AML-193 (cell line): ENCODE measurements around the gene PRR11.
"Not testable (repeated sequence)": the region's sequence is repeated elsewhere in the genome, so short reads cannot be mapped to it uniquely, and the experiment has no call there.

Experiments
- DNase-seq, 2 experiments: peaks; one replicate each; lab custom pipeline; 2025; lab: John Stamatoyannopoulos, UW

PRR11 gene

GRCh38 chr17:59151591-59151990 is 4.0 kb upstream of the PRR11 start:
- DNase-seq = no peak

DNA sequence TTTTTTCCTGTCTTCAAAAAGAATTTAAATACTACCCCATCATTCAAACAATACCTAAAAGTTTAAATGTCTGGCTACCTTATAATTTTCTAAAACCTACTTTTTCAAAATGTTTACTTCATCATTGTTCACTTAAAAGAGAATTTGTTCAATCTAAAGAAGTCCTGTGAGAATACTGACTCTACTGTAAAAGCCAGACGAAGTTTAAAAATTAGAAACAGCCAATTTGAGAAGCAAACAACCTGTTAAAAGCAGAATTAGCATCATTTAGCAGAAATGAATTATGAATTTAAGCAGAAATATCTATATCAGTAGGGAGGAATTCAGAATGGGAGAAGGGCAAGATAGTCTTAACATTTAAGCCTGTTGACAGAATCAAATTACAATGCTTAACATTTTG is 2.6 kb upstream of the PRR11 start:
- DNase-seq = no peak

GRCh38 chr17:59154292-59154720 is 1.2 kb upstream of the PRR11 start:
- DNase-seq = peak; percentile 32 to 67

GRCh38 chr17:59154721-59155438 is 666 bp upstream of the PRR11 start, which contains the start of gene SKA2:
SKA2 (minus strand) TSS chr17:59155186; CDS start chr17:59155163, 23 bp downstream.
- DNase-seq = peak; percentile 100

DNA sequence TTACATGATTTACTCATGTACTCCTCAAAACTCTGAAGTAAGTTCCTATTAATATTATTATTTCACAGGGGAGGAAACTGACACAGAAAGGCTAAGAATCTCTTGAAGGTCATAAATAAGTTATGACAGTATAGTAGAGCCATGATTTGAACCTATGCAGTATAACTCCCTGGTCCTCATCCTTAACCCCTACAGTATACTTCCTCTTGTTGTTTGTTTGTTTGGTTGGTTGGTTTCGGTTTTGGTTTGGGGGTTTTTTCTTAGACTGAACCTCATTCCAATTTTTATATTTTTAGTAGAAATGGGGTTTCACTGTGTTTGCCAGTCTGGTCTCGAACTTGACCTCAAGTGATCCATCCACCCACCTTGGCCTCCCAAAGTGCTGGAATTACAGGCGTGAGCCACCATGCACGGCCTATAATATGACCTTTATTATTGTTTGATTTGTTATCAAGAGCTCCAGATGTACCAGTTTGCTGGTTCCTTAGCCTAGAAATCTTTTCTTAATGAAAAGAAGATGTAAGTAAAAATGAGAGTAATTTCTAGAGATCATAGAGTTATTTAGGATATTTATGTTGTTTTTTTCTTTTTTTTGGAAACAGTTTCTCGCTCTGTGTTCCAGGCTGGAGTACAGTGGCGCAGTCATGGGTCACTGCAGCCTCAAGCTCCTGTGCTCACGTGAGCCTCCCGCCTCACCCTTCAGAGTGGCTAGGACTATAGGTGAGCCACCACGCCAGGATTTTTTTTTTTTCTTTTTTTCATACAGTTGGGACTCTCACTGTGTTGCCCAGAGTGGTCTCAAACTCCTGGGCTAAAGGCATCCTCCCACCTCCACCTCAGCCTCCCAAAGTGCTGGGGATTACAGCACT is 4.8 kb downstream of the PRR11 start:
- DNase-seq = no peak

GRCh38 chr17:59161477-59161876 is 5.9 kb downstream of the PRR11 start:
- DNase-seq = no peak

GRCh38 chr17:59165933-59166342 is 10.4 kb downstream of the PRR11 start:
- DNase-seq = peak; percentile 44 to 66

GRCh38 chr17:59167571-59168001 is 12.0 kb downstream of the PRR11 start:
- DNase-seq = no peak

DNA sequence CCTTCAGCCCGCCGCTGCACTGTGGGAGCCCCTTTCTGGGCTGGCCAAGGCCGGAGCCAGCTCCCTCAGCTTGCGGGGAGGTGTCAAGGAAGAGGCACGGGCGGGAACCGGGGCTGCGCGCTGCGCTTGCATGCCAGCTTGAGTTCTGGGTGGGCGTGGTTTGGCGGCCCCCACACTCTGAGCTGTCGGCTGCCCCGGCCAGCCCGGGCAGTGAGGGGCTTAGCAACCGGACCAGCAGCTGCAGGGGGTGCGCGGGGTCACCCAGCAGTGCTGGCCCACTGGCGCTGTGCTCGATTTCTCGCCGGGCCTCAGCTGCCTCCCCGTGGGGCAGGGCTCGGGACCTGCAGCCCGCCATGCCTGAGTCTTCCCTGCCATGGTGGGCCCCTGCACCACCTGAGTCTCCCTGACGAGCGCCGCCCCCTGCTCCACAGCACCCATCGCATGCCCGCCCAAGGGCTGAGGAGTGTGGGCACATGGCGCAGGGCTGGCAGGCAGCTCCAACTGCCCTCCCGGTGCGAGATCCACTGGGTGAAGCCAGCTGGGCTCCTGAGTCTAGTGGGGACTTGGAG is 17.0 kb downstream of the PRR11 start:
- no peak for DNase-seq

DNA sequence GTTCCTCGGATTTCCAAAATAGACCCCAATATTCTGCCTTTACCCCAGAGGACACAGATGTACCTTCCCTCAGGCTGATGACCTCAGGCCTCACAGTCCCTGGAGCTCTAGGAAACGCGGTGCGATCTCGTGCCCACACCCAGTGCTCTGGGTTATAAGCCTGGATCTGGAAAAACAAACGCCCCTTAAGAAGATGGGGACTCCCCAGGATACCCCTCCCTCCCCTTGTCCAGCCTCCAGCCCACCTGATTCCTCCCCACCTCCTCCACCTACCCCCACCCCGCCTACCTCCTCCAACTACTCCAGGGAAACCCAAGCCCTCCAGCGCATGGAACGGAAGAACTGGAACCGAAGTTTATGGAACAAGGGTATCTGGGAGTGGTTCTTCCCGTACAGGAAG is 19.1 kb downstream of the PRR11 start:
- DNase-seq = no peak

DNA sequence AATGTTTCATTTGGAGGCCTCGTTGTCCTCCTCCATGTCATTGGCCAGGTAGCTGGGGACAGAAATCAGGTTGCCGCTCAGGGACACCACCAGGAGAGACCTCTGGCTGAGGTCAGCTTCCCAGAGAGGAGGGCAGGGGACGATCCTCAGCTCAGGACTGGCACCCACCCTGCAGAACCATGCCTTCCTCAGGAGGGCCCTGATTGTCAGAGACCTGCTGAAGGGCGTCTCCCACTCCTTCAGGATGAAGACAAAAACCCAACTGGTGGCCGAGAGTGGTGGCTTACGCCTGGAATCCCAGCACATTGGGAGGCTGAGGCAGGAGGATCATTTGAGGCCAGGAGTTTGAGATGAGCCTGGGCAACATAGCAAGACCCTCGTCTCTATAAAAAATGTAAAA is 19.5 kb downstream of the PRR11 start:
- no peak for DNase-seq

- no peak for DNase-seq
These were observed 22.9 kb downstream of the PRR11 start for GRCh38 chr17:59178266-59178985.

- not testable (repeated sequence) for DNase-seq
These were observed 24.1 kb downstream of the PRR11 start for GRCh38 chr17:59179601-59180000.

DNA sequence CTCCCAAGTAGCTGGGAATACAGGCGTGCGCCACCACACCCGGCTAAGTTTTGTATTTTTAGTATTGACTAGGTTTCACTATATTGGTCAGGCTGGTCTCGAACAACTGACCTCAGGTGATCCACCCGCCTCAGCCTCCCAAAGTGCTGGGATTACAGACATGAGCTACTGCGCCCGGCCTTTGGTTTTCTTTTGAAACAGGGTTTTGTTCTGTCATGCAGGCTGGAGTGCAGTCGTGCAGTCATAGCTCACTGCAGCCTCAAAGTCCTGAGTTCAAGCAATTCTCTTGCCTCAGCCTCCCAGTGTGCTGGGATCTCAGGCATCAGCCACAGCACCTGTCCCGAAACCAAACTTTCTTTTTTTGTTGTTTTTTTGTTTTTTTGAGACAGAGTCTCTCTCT is 25.1 kb downstream of the PRR11 start:
- no peak for DNase-seq

- no peak for DNase-seq
These were observed 25.9 kb downstream of the PRR11 start for GRCh38 chr17:59181481-59181880.

GRCh38 chr17:59185997-59186396 is 30.5 kb downstream of the PRR11 start:
- DNase-seq = no peak

GRCh38 chr17:59186850-59187249 is 31.3 kb downstream of the PRR11 start:
- no peak for DNase-seq

GRCh38 chr17:59190806-59191205 is 35.3 kb downstream of the PRR11 start:
- no peak for DNase-seq

DNA sequence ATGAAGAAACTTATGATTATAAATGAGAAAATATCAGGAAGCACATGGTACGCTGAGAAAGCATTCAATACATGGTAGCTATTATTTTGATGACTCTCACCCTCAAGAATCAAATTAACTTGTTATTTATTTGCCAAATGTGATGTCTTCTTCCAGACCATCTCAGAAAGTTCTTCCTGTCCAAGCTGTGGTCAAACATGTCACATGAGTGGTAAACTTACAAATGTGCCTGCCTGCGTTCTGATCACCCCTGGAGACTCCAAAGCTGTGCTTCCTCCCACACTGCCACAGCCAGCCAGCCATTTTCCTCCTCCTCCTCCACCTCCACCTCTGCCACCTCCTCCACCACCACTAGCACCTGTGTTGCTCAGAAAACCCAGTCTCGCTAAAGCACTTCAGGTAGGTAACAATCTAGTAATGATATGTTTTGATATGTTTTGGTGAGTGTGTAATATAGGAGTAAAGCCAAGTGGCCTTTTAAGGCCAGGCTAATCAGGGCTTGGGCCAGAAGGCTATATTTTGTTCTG is 37.9 kb downstream of the PRR11 start:
- no peak for DNase-seq

DNA sequence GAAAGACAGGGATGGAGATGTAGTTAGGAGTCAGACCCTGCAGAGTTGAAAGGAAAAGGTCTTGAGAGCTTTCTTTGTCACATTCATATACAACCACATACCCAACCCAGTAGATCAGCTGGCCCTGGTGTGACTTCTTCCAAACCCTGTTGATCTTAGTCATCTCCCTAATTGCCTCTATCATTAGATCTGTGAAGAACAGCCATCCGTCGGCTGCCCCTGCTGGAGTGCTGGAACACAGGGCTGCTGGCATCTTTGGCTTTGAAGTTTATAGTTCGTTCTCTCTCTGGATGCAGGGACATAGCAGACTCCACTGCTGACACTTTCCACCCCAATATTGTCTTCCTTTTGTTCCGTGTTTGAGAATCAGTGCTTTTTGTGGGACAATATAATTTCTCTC is 43.9 kb downstream of the PRR11 start:
- no peak for DNase-seq

- no peak for DNase-seq
These were observed 46.8 kb downstream of the PRR11 start for GRCh38 chr17:59202320-59202719.

- no peak for DNase-seq
These were observed 63.8 kb downstream of the PRR11 start for GRCh38 chr17:59219370-59219769.
